ENCODE measurements around the gene DLGAP4. TPM values are rescaled to one million over a fixed set of nuclear protein-coding genes. Genes with fewer than 3 reads are reported as not detected.

DLGAP4 gene
- total and polyA plus RNA-seq, 2 of the 8 experiments (the other 6 are each of a cell fraction or from before 2014, with no cell fraction given) = 41.2 to 57.2 TPM

GRCh38 chr20:36499211-36499610 lies 193.1 kb downstream of the DLGAP4 start:
- H2BK15ac ChIP-seq (ENCODE audit: low read length) = no peak overlapping the region
- DNase-seq (ENCODE audit: low read depth in 1 of 2, low spot score in 2 of 2) (no peak), FAIRE-seq (no peak)
- peaks cover 4% of the 10 kb centered on the region; the same call in 1 of the 2 replicates for H3K79me1 ChIP-seq (ENCODE audit: low read depth, low read length)
- H3K27ac ChIP-seq (ENCODE audit: low read depth, low read length) = no peak overlapping the region
- H3K9me3 ChIP-seq (ENCODE audit: insufficient read depth in 2 of 2, low read depth in 1 of 2, low read length in 1 of 2) = no peaks in the 10 kb centered on the region
- no peak overlapping the region for H3K4me2 ChIP-seq (ENCODE audit: insufficient read depth in 1 of 2, low read depth in 2 of 2, low read length in 2 of 2)
- H3K4ac ChIP-seq (replicated peaks; ENCODE audit: insufficient read length, low read depth, low read length) = no peak overlapping the region
- H3K23me2 ChIP-seq (ENCODE audit: low read depth, low read length) = no peaks in the 10 kb centered on the region
- WGBS, 2 experiments (ENCODE audit: extremely low coverage in 1 of 2, insufficient coverage in 1 of 2, insufficient read length in 1 of 2, insufficient replicate concordance in 2 of 2, low coverage in 1 of 2, low lambda C conversion rate in 2 of 2, missing lambda C conversion rate in 1 of 2) = 98% methylated on average over 16 of the region's 26 CpGs; no CpG with 5 or more reads in 1 of the 2 experiments
- no peak overlapping the region for H2BK120ac ChIP-seq (replicated peaks; ENCODE audit: low read depth, low read length)
- CTCF ChIA-PET (ENCODE audit: partially characterized antibody) = interaction anchor here (1.4 kb wide), 1 partner anchor 58 kb away, joined by 3 read pairs; no protein-coding TSS in a partner anchor
- H2AK5ac ChIP-seq (ENCODE audit: low read depth, low read length) = no peak overlapping the region
- no peak overlapping the region for H4K91ac ChIP-seq (replicated peaks; ENCODE audit: insufficient read length, low read length)
- H3K14ac ChIP-seq (ENCODE audit: insufficient read length) = no peak overlapping the region
- H4K5ac ChIP-seq (ENCODE audit: insufficient read length, low read depth, low read length) = no peak overlapping the region
- H3K4me3 ChIP-seq (ENCODE audit: extremely low read depth in 1 of 4, insufficient read depth in 2 of 4, low read depth in 3 of 4, low read length in 4 of 4) = no peak overlapping the region
- H2BK5ac ChIP-seq (ENCODE audit: low read depth, low read length) = no peak overlapping the region
- no peak overlapping the region for H3K18ac ChIP-seq (ENCODE audit: extremely low read depth, low read length)
- peaks cover 10 to 17% of the 10 kb centered on the region in 2 experiments for H4K20me1 ChIP-seq (replicated peaks in 1 of 2; ENCODE audit: control insufficient read depth in 1 of 2, insufficient read depth in 2 of 2, low read length in 2 of 2)
- no peak overlapping the region for H2BK12ac ChIP-seq (ENCODE audit: low read depth, low read length)
- H4K8ac ChIP-seq (ENCODE audit: extremely low read depth, insufficient read depth, low read length) = no peak overlapping the region; the same call in 1 of the 2 replicates
- no peak overlapping the region for H3K23ac ChIP-seq (ENCODE audit: insufficient read length)
- H2BK20ac ChIP-seq (ENCODE audit: low read length) = no peak overlapping the region
- no peak overlapping the region for H2AFZ ChIP-seq (ENCODE audit: low read length)
- peaks cover 0 to 3% of the 10 kb centered on the region in 2 experiments; a peak in 2 of 4 replicates for H3K79me2 ChIP-seq (ENCODE audit: control insufficient read depth in 1 of 2, insufficient read depth in 2 of 2, low read length in 2 of 2)
- H3K36me3 ChIP-seq (ENCODE audit: control insufficient read depth in 2 of 4, insufficient read depth in 4 of 4, low read length in 3 of 4) = peaks cover 18 to 44% (median 30%) of the 10 kb centered on the region in 4 experiments; a peak in 7 of 8 replicates
- H3K4me1 ChIP-seq (replicated peaks in 1 of 4; ENCODE audit: control insufficient read depth in 3 of 4, insufficient read depth in 4 of 4, low read length in 3 of 4) = no peaks in the 10 kb centered on the region
- POLR2A ChIA-PET (ENCODE audit: partially characterized antibody) = no interaction called here
- H3K9ac ChIP-seq (replicated peaks in 1 of 4; ENCODE audit: extremely low read depth in 1 of 4, low read depth in 3 of 4, low read length in 3 of 4) = no peak overlapping the region
- H3K56ac ChIP-seq (replicated peaks; ENCODE audit: insufficient read length, low read depth, low read length) = no peak overlapping the region
- H3K27me3 ChIP-seq (replicated peaks in 1 of 4; ENCODE audit: control insufficient read depth in 3 of 4, extremely low read depth in 1 of 4, insufficient read depth in 3 of 4, low read length in 3 of 4) = no peaks in the 10 kb centered on the region; a peak in 1 of 7 replicates
- TF ChIP-seq NANOG (IDR thresholded peaks at IDR 0.05; ENCODE audit: insufficient read depth, low read depth, low read length, poor library complexity, severe bottlenecking) = no peak
- TF ChIP-seq CTBP2 (IDR thresholded peaks at IDR 0.05; ENCODE audit: borderline replicate concordance, insufficient read depth, insufficient read length, low read length) = no peak
- TF ChIP-seq GABPA (IDR thresholded peaks at IDR 0.05; ENCODE audit: borderline replicate concordance, insufficient read depth, low read length) = no peak
- no peak for TF ChIP-seq RAD21 (IDR thresholded peaks at IDR 0.05 in 1 of 2, conservative IDR thresholded peaks at IDR 0.05 in 1 of 2; ENCODE audit: low read depth in 2 of 2, low read length in 2 of 2)
- TF ChIP-seq SP2 (IDR thresholded peaks at IDR 0.05; ENCODE audit: low read length) = no peak
- no peak for TF ChIP-seq RNF2 (IDR thresholded peaks at IDR 0.05; ENCODE audit: borderline replicate concordance, low read depth, low read length, missing control alignments, poor library complexity, severe bottlenecking)
- no peak for TF ChIP-seq TEAD4 (IDR thresholded peaks at IDR 0.05; ENCODE audit: low read depth, low read length)
- TF ChIP-seq KDM4A (IDR thresholded peaks at IDR 0.05; ENCODE audit: low read depth, low read length, severe bottlenecking) = no peak
- no peak for TF ChIP-seq BACH1 (IDR thresholded peaks at IDR 0.05; ENCODE audit: low read length)
- no peak for TF ChIP-seq CREB1 (IDR thresholded peaks at IDR 0.05)
- TF ChIP-seq POU5F1 (IDR thresholded peaks at IDR 0.05; ENCODE audit: low read depth, low read length) = no peak
- TF ChIP-seq ASH2L (IDR thresholded peaks at IDR 0.05; ENCODE audit: low read length) = no peak
- no peak for TF ChIP-seq CHD1 (IDR thresholded peaks at IDR 0.05; ENCODE audit: low read depth, low read length)
- TF ChIP-seq FOSL1 (IDR thresholded peaks at IDR 0.05; ENCODE audit: insufficient read depth, low read depth, low read length) = no peak

Measured in H1 (cell line).